H1 (cell line): Measurements from ENCODE around the gene NELFB. TPM values are rescaled to one million over a fixed set of nuclear protein-coding genes. Genes with fewer than 3 reads are reported as not detected.
A peak's percentile ranks its signal among the peaks of the same experiment; 100 is the strongest.

ENCODE experiments used
- CTCF ChIA-PET: fragments of 300-600 bp; sonication (Branson Sonifier 250); formaldehyde crosslinking; loops from one replicate; lab custom pipeline; 2021; ENCODE audit not compliant: partially characterized antibody; lab: Charles Lee
- POLR2A ChIA-PET: fragments of 300-600 bp; sonication (Branson Sonifier 250); formaldehyde crosslinking; loops from one replicate; lab custom pipeline; 2021; ENCODE audit warnings: inconsistent platforms; ENCODE audit not compliant: partially characterized antibody; lab: Charles Lee
- DNase-seq, 2 experiments: peaks; one replicate each; pipeline versions ENCODE4 v3.0.0 to v3.0.0-alpha.2; 2010 to 2022; ENCODE audit warnings: low spot score in 2 of 2, low read depth in 1 of 2, mixed read lengths in 1 of 2
- FAIRE-seq: peaks from 2 replicates; lab custom pipeline; 2011; peaks lifted over from hg19 to GRCh38; lab: Jason Lieb, UNC
- H2AFZ ChIP-seq: 2 replicates; pipeline ENCODE4 v1.8.1; 2012; ENCODE audit warnings: low read length, inconsistent platforms
- H2AK5ac ChIP-seq: 2 replicates; pipeline ENCODE4 v1.6.1; 2013; ENCODE audit warnings: low read depth, low read length
- H2BK120ac ChIP-seq: replicated peaks from 2 replicates; pipeline ENCODE3; 2013; ENCODE audit warnings: low read depth, low read length, inconsistent platforms
- H2BK12ac ChIP-seq: 2 replicates; pipeline ENCODE4 v1.6.1; 2013; ENCODE audit warnings: low read depth, low read length
- H2BK15ac ChIP-seq: 2 replicates; pipeline ENCODE4 v1.6.1; 2013; ENCODE audit warnings: low read length
- H2BK20ac ChIP-seq: 2 replicates; pipeline ENCODE4 v1.6.1; 2013; ENCODE audit warnings: low read length
- H2BK5ac ChIP-seq: 2 replicates; pipeline ENCODE4 v1.6.1; 2013; ENCODE audit warnings: low read depth, low read length
- H3K14ac ChIP-seq: 2 replicates; pipeline ENCODE4 v1.6.1; 2013; ENCODE audit warnings: inconsistent platforms; ENCODE audit not compliant: insufficient read length
- H3K18ac ChIP-seq: 2 replicates; pipeline ENCODE4 v1.6.1; 2013; ENCODE audit warnings: low read length; ENCODE audit errors: extremely low read depth
- H3K23ac ChIP-seq: 2 replicates; pipeline ENCODE4 v1.6.1; 2013; ENCODE audit warnings: inconsistent platforms; ENCODE audit not compliant: insufficient read length
- H3K23me2 ChIP-seq: 2 replicates; pipeline ENCODE4 v1.6.1; 2013; ENCODE audit warnings: low read depth, low read length
- H3K27ac ChIP-seq: 2 replicates; pipeline ENCODE4 v1.6.1; 2011; ENCODE audit warnings: low read depth, low read length, inconsistent platforms
- H3K27me3 ChIP-seq, 4 experiments: replicated peaks in 1 of 4; 1 replicate in 1 of 4; 2 replicates in 3 of 4; pipeline versions ENCODE4 v1.6.1 to v1.8.1; 2011 to 2013; ENCODE audit warnings: low read length in 3 of 4, mild to moderate bottlenecking in 3 of 4, inconsistent platforms in 2 of 4, mixed read lengths in 2 of 4, moderate library complexity in 1 of 4; ENCODE audit not compliant: control insufficient read depth in 3 of 4, insufficient read depth in 3 of 4; ENCODE audit errors: extremely low read depth in 1 of 4
- H3K36me3 ChIP-seq, 4 experiments: 2 replicates each; pipeline versions ENCODE4 v1.6.1 to v1.8.1; 2011 to 2013; ENCODE audit warnings: mild to moderate bottlenecking in 4 of 4, low read length in 3 of 4, moderate library complexity in 2 of 4, control low read depth in 1 of 4, inconsistent platforms in 1 of 4; ENCODE audit not compliant: insufficient read depth in 4 of 4, control insufficient read depth in 2 of 4
- H3K4ac ChIP-seq: replicated peaks from 2 replicates; pipeline ENCODE3; 2013; ENCODE audit warnings: low read length, low read depth, mixed read lengths, inconsistent platforms; ENCODE audit not compliant: insufficient read length
- H3K4me1 ChIP-seq, 4 experiments: replicated peaks in 1 of 4; 1 replicate in 1 of 4; 2 replicates in 3 of 4; pipeline versions ENCODE4 v1.6.1 to v1.8.1; 2011 to 2013; ENCODE audit warnings: low read length in 3 of 4, inconsistent platforms in 2 of 4, mixed read lengths in 1 of 4; ENCODE audit not compliant: insufficient read depth in 4 of 4, control insufficient read depth in 3 of 4
- H3K4me2 ChIP-seq, 2 experiments: 2 replicates each; pipeline versions ENCODE4 v1.6.1 to v1.8.1; 2011 to 2013; ENCODE audit warnings: low read depth in 2 of 2, low read length in 2 of 2, control low read depth in 1 of 2, inconsistent platforms in 1 of 2, mild to moderate bottlenecking in 1 of 2; ENCODE audit not compliant: insufficient read depth in 1 of 2
- H3K4me3 ChIP-seq, 4 experiments: fragments of 200-600, 300-600 bp in 1 of 4; sonication (generic), shearing (Covaris generic), sonication (Bioruptor Twin) in 1 of 4; 2 replicates each; pipeline versions ENCODE4 v1.5.1 to v1.8.1; 2011 to 2016; ENCODE audit warnings: low read length in 4 of 4, low read depth in 3 of 4, control low read depth in 2 of 4, inconsistent platforms in 2 of 4, mild to moderate bottlenecking in 2 of 4, mixed read lengths in 1 of 4, moderate library complexity in 1 of 4; ENCODE audit not compliant: insufficient read depth in 2 of 4; ENCODE audit errors: extremely low read depth in 1 of 4
- H3K56ac ChIP-seq: replicated peaks from 2 replicates; pipeline ENCODE3; 2013; ENCODE audit warnings: low read depth, mild to moderate bottlenecking, mixed read lengths, low read length, inconsistent platforms; ENCODE audit not compliant: insufficient read length
- H3K79me1 ChIP-seq: 2 replicates; pipeline ENCODE4 v1.6.1; 2013; ENCODE audit warnings: low read depth, low read length, control low read depth
- H3K79me2 ChIP-seq, 2 experiments: 2 replicates each; pipeline versions ENCODE4 v1.6.1 to v1.8.1; 2012 to 2013; ENCODE audit warnings: low read length in 2 of 2, mild to moderate bottlenecking in 2 of 2, inconsistent platforms in 1 of 2; ENCODE audit not compliant: insufficient read depth in 2 of 2, control insufficient read depth in 1 of 2
- H3K9ac ChIP-seq, 4 experiments: replicated peaks in 1 of 4; 1 replicate in 1 of 4; 2 replicates in 3 of 4; pipeline versions ENCODE4 v1.6.1 to v1.8.1; 2011 to 2013; ENCODE audit warnings: low read depth in 3 of 4, low read length in 3 of 4, control low read depth in 2 of 4, mild to moderate bottlenecking in 2 of 4, moderate library complexity in 2 of 4, inconsistent platforms in 1 of 4; ENCODE audit errors: extremely low read depth in 1 of 4
- H3K9me3 ChIP-seq, 2 experiments: 2 replicates each; pipeline versions ENCODE4 v1.6.1 to v1.8.1; 2012 to 2013; ENCODE audit warnings: mild to moderate bottlenecking in 2 of 2, moderate library complexity in 2 of 2, control low read depth in 1 of 2, inconsistent platforms in 1 of 2, low read depth in 1 of 2, low read length in 1 of 2, mixed read lengths in 1 of 2; ENCODE audit not compliant: insufficient read depth in 2 of 2
- H4K20me1 ChIP-seq, 2 experiments: replicated peaks in 1 of 2; 2 replicates each; pipeline versions ENCODE3 to v1.8.1; 2011 to 2013; ENCODE audit warnings: inconsistent platforms in 2 of 2, low read length in 2 of 2, mild to moderate bottlenecking in 1 of 2; ENCODE audit not compliant: insufficient read depth in 2 of 2, control insufficient read depth in 1 of 2
- H4K5ac ChIP-seq: 2 replicates; pipeline ENCODE4 v1.6.1; 2013; ENCODE audit warnings: low read length, low read depth, mixed read lengths, inconsistent platforms; ENCODE audit not compliant: insufficient read length
- H4K8ac ChIP-seq: 2 replicates; pipeline ENCODE4 v1.8.0; 2013; ENCODE audit warnings: mild to moderate bottlenecking, moderate library complexity, low read length, inconsistent platforms; ENCODE audit not compliant: insufficient read depth; ENCODE audit errors: extremely low read depth
- H4K91ac ChIP-seq: replicated peaks from 2 replicates; pipeline ENCODE3; 2013; ENCODE audit warnings: low read length, mixed read lengths, inconsistent platforms; ENCODE audit not compliant: insufficient read length
- BACH1 ChIP-seq: IDR thresholded peaks from 2 replicates; pipeline ENCODE4 v1.6.1; 2012; ENCODE audit warnings: low read length, improper control_type of control experiment
- CBX8 ChIP-seq: fragments of 300-800, 300-1000 bp; sonication (generic); IDR thresholded peaks from 2 replicates; pipeline ENCODE4 v1.7.1; 2016; ENCODE audit warnings: low read depth, low read length, borderline replicate concordance
- EP300 ChIP-seq, 2 experiments: IDR thresholded peaks; 1 replicate in 1 of 2; 2 replicates in 1 of 2; pipeline ENCODE4 v1.6.1; 2011 to 2012; ENCODE audit warnings: low read depth in 2 of 2, low read length in 2 of 2, mild to moderate bottlenecking in 2 of 2, borderline replicate concordance in 1 of 2, inconsistent platforms in 1 of 2, moderate library complexity in 1 of 2
- FOSL1 ChIP-seq: IDR thresholded peaks from 2 replicates; pipeline ENCODE4 v1.6.1; 2011; ENCODE audit warnings: mild to moderate bottlenecking, low read depth, low read length, moderate library complexity; ENCODE audit not compliant: insufficient read depth
- JUN ChIP-seq: IDR thresholded peaks from 2 replicates; pipeline ENCODE4 v1.6.1; 2011; ENCODE audit warnings: low read depth, mild to moderate bottlenecking, improper control_type of control experiment, low read length
- KDM4A ChIP-seq: IDR thresholded peaks from one replicate; pipeline ENCODE4 v1.7.1; 2012; ENCODE audit warnings: low read depth, mild to moderate bottlenecking, moderate library complexity, low read length, inconsistent platforms; ENCODE audit not compliant: severe bottlenecking
- NRF1 ChIP-seq: IDR thresholded peaks from 2 replicates; pipeline ENCODE4 v1.6.1; 2011; ENCODE audit warnings: mild to moderate bottlenecking, low read depth, low read length, improper control_type of control experiment
- TAF1 ChIP-seq: IDR thresholded peaks from 2 replicates; pipeline ENCODE4 v1.6.1; 2011; ENCODE audit warnings: mild to moderate bottlenecking, low read depth, low read length
- WGBS, 2 experiments: shearing (Covaris generic) in 1 of 2; methylation state at CpG; one replicate each; pipeline versions ENCODE4 v1.1.6 to v1.1.7; 2013 to 2015; ENCODE audit warnings: low lambda C conversion rate in 2 of 2, mixed read lengths in 2 of 2, inconsistent platforms in 1 of 2, low coverage in 1 of 2, missing lambda C conversion rate in 1 of 2; ENCODE audit not compliant: insufficient replicate concordance in 2 of 2, insufficient coverage in 1 of 2, insufficient read length in 1 of 2; ENCODE audit errors: extremely low coverage in 1 of 2, missing lambda C conversion rate in 1 of 2; 5-methylcytosine and 5-hydroxymethylcytosine counted together
- polyA plus RNA-seq, 7 experiments: library from polyadenylated mRNA; depleted of rRNA in 3 of 7; stranded (reverse) in 5 of 7; unstranded in 2 of 7; fragments of >200 nt in 5 of 7; fragments of 200-250 nt in 2 of 7; gene quantifications; 1 replicate in 5 of 7; 2 replicates in 1 of 7; 4 replicates in 1 of 7; pipeline versions ENCODE4 v1.2.1 to v1.2.3, GENCODE V29; 2011 to 2013; ENCODE audit warnings: missing spikeins in 2 of 7, mixed read lengths in 2 of 7
- total RNA-seq: library from RNA; stranded (reverse); fragmentation: NEBNext Ultra II Directional; extraction: Animal tissue kit (Norgen Biotek cat#: 25700); gene quantifications from 2 replicates; pipeline ENCODE4 v1.2.1, GENCODE V29; 2021

NELFB gene
- total and polyA plus RNA-seq, 2 of the 8 experiments (the other 6 are each of a cell fraction or from before 2014, with no cell fraction given), result 57.6 to 78.0 TPM

DNA sequence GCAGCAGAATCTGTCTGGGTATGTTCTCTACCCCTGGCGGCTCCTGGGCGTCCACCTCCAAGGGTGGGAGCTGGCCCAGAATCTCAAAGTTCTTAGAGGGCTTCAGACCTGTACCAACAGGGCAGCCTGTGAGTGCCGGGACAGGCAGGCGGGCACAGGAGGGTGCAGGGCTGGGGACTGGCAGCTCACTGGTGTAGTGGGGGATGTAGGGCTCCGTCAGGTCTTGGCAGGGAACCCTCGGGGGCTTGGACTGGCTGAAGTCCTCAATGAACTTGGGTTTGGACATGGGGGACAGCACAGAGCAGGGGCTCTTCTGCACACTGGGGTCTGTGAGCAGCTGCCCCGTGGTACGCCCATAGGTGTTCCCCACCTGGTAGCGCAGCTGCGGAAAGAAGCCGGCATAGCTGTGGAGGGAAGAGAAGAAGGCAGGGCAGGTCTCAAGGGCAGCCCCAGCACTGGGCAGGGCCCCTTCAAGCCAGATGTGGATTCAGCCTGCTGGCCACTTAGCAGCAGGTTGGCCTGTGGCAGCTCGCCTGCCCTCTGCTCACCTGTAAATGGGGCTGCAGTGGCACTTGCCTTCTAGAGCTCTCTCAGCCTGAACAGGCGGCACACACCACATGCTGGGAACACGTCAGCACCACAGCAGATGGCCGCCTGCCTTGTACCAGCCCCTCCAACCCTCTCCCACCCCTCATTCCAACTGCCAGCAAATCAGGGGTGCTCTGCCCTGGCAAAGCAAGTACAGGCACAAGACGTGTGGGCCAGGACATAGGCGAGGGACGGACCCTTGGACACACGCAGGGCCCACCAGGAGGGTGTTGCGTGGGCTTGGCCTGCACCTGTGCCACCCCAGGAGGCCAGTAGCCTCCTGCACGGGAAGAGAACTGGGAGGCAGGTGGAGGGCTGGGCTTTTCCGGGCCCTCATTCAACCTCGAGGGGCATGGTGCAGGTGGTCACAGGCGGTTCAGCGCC is 9.4 kb upstream of the NELFB start:
- whole genome bisulfite sequencing, 2 experiments, result 91% methylated on average over 24 of the region's 25 CpGs; no CpG with 5 or more reads in 1 of the 2 experiments
- Histone ChIP-seq H3K9ac (peak overlapping the region in 1 of 4 experiments; percentile 1; a peak in 2 of 7 replicates), H2BK12ac (peak overlapping the region; percentile 39; the same call in 1 of the 2 replicates), H2AFZ (no peak overlapping the region), H3K79me2 (peaks cover 0 to 13% of the 10 kb centered on the region in 2 experiments; a peak in 2 of 4 replicates), H3K9me3 (no peaks in the 10 kb centered on the region), H4K5ac (no peak overlapping the region), H3K14ac (no peak overlapping the region), H3K4ac (no peak overlapping the region), H4K8ac (peak overlapping the region; percentile 37), H2AK5ac (no peak overlapping the region), H4K20me1 (peaks cover 17% of the 10 kb centered on the region in 2 experiments), H3K4me1 (peaks cover 0 to 20% (median 11%) of the 10 kb centered on the region in 4 experiments; a peak in 5 of 7 replicates), H3K56ac (no peak overlapping the region), H3K27ac (no peak overlapping the region), H3K23me2 (no peaks in the 10 kb centered on the region; the same call in 1 of the 2 replicates), H3K23ac (no peak overlapping the region), H2BK5ac (no peak overlapping the region), H3K4me3 (no peak overlapping the region), H2BK120ac (no peak overlapping the region), H3K4me2 (no peak overlapping the region), H3K27me3 (no peaks in the 10 kb centered on the region; a peak in 2 of 7 replicates), H3K36me3 (peaks cover 6 to 18% (median 15%) of the 10 kb centered on the region in 4 experiments; a peak in 7 of 8 replicates), H2BK20ac (no peak overlapping the region), H2BK15ac (no peak overlapping the region), H3K79me1 (peaks cover 5% of the 10 kb centered on the region), H3K18ac (no peak overlapping the region), H4K91ac (no peak overlapping the region)
- CTCF ChIA-PET, result interaction anchor here (0.6 to 3.3 kb wide), 7 partner anchors 8 to 221 kb away, joined by 3 to 26 read pairs (median 4); partner anchors contain the start of gene NELFB
- no peak for FAIRE-seq
- no peak for DNase-seq
- POLR2A ChIA-PET, result interaction anchor here (1.0 to 69.9 kb wide), 6 partner anchors 11 to 201 kb away, joined by 4 to 1462 read pairs (median 6); partner anchors contain the start of genes CYSRT1, NDOR1, NELFB and NPDC1
- TF ChIP-seq FOSL1, result no peak
- no peak for TF ChIP-seq BACH1
- TF ChIP-seq KDM4A, result no peak
- no peak for TF ChIP-seq JUN
- no peak for TF ChIP-seq TAF1
- no peak for TF ChIP-seq NRF1
- no peak for TF ChIP-seq EP300 (IDR thresholded peaks at IDR 0.05; ENCODE audit: borderline replicate concordance in 1 of 2, low read depth in 2 of 2, low read length in 2 of 2)
- TF ChIP-seq CBX8, result no peak
